ENCODE results near the gene UNC45B.
"Not testable (repeated sequence)": the region's sequence is repeated elsewhere in the genome, so short reads cannot be mapped to it uniquely, and the experiment has no call there.

The UNC45B gene

GRCh38 chr17:35170968-35171771 lies 23.6 kb downstream of the UNC45B start:
- TF ChIP-seq CTCF (conservative IDR thresholded peaks at IDR 0.05; ENCODE audit: low read depth, low read length), result no peak
- H3K4me3 ChIP-seq (ENCODE audit: low read length), result no peak overlapping the region
- DNase-seq (ENCODE audit: low read depth), result no peak

GRCh38 chr17:35171834-35172233 lies 24.2 kb downstream of the UNC45B start:
- DNase-seq (ENCODE audit: low read depth), result no peak
- no peak overlapping the region for H3K4me3 ChIP-seq (ENCODE audit: low read length)
- TF ChIP-seq CTCF (conservative IDR thresholded peaks at IDR 0.05; ENCODE audit: low read depth, low read length), result no peak

GRCh38 chr17:35172321-35172720 lies 24.7 kb downstream of the UNC45B start:
- not testable (repeated sequence) for H3K4me3 ChIP-seq (ENCODE audit: low read length); DNase-seq (ENCODE audit: low read depth)

- DNase-seq (ENCODE audit: low read depth), result no peak
- H3K4me3 ChIP-seq (ENCODE audit: low read length), result no peak overlapping the region
- TF ChIP-seq CTCF (conservative IDR thresholded peaks at IDR 0.05; ENCODE audit: low read depth, low read length), result no peak
Measured at GRCh38 chr17:35174835-35175334, 27.3 kb downstream of the UNC45B start.

- no peak for TF ChIP-seq CTCF (conservative IDR thresholded peaks at IDR 0.05; ENCODE audit: low read depth, low read length)
- H3K4me3 ChIP-seq (ENCODE audit: low read length), result no peak overlapping the region
- no peak for DNase-seq (ENCODE audit: low read depth)
Measured at GRCh38 chr17:35175638-35176415, 28.2 kb downstream of the UNC45B start.

GRCh38 chr17:35176897-35177296 lies 29.3 kb downstream of the UNC45B start:
- no peak overlapping the region for H3K4me3 ChIP-seq (ENCODE audit: low read length)

GRCh38 chr17:35179379-35179778 lies 31.8 kb downstream of the UNC45B start:
- H3K4me3 ChIP-seq (ENCODE audit: low read length); DNase-seq (ENCODE audit: low read depth): not testable (repeated sequence)

More at GRCh38 chr17:35176897-35177296, 29.3 kb downstream of the UNC45B start:
- no peak for TF ChIP-seq CTCF (conservative IDR thresholded peaks at IDR 0.05; ENCODE audit: low read depth, low read length)
- no peak for DNase-seq (ENCODE audit: low read depth)

GRCh38 chr17:35183332-35183731 lies 35.7 kb downstream of the UNC45B start:
- H3K4me3 ChIP-seq (ENCODE audit: low read length), result no peak overlapping the region
- TF ChIP-seq CTCF (conservative IDR thresholded peaks at IDR 0.05; ENCODE audit: low read depth, low read length), result no peak
- no peak for DNase-seq (ENCODE audit: low read depth)

Data from retinal pigment epithelial cell (primary cell).